Measurements from ENCODE around the gene BRD7.

DNA sequence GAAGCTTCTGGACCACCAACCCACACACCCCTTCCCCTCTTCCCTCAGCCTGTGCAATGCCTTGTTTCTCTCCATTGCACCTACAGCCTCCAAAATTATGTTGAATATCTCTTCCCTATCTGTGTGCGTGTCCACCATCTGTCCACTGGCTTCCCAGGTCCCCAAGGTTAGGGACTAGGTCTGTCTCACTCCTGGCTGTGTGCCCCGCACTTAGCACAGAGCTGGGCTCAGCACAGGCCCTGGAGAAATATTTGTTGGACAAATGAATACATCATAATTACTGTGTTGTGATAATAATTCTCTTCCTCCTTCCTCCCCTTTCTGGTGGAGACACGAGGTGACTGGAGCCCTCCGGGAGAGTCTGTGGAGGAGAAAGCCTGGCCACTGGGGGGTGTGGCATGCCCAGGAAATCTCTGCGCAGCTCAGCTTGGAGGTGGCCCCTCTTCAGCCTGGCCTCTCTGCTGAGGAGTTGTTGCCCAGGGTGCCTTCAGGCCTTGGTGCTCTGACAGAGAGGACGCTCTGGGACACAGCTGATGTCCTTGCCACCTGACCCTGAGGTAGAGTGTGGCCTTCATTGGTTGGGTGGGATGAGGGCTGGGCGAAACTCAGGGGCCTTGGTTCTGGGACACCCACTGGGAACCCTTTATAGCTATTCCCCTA, 3.3 kb upstream of the BRD7 start:
- TF ChIP-seq, protein P1, sequence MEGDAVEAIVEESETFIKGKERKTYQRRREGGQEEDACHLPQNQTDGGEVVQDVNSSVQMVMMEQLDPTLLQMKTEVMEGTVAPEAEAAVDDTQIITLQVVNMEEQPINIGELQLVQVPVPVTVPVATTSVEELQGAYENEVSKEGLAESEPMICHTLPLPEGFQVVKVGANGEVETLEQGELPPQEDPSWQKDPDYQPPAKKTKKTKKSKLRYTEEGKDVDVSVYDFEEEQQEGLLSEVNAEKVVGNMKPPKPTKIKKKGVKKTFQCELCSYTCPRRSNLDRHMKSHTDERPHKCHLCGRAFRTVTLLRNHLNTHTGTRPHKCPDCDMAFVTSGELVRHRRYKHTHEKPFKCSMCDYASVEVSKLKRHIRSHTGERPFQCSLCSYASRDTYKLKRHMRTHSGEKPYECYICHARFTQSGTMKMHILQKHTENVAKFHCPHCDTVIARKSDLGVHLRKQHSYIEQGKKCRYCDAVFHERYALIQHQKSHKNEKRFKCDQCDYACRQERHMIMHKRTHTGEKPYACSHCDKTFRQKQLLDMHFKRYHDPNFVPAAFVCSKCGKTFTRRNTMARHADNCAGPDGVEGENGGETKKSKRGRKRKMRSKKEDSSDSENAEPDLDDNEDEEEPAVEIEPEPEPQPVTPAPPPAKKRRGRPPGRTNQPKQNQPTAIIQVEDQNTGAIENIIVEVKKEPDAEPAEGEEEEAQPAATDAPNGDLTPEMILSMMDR (IDR thresholded peaks at IDR 0.05): no peak
- no peak for TF ChIP-seq POLR2A (IDR thresholded peaks at IDR 0.05)

Measured in Peyer's patch (tissue), 4 donors.